Fibroblast of lung (primary cell): Measurements from ENCODE around the gene CRHR1. TPM values are rescaled to one million over a fixed set of nuclear protein-coding genes. Genes with fewer than 3 reads are reported as not detected.

Source experiments
- DNase-seq, 2 donors: peaks; one replicate each; pipeline versions ENCODE4 v3.0.0 to v3.0.0-alpha.2; 2010; ENCODE audit warnings: low read depth in 2 of 2
- H2AFZ ChIP-seq: 2 replicates; pipeline ENCODE4 v1.5.1; 2012; ENCODE audit warnings: low read length, control low read depth, inconsistent platforms
- H3K27ac ChIP-seq: 2 replicates; pipeline ENCODE4 v1.5.1; 2011; ENCODE audit warnings: low read length, control low read depth; ENCODE audit not compliant: insufficient read depth
- H3K27me3 ChIP-seq: 2 replicates; pipeline ENCODE4 v1.5.1; 2011; ENCODE audit warnings: mild to moderate bottlenecking, low read length; ENCODE audit not compliant: control insufficient read depth, insufficient read depth
- H3K36me3 ChIP-seq: 2 replicates; pipeline ENCODE4 v1.5.1; 2011; ENCODE audit warnings: low read length; ENCODE audit not compliant: control insufficient read depth, insufficient read depth
- H3K4me1 ChIP-seq: 2 replicates; pipeline ENCODE4 v1.5.1; 2011; ENCODE audit warnings: low read length; ENCODE audit not compliant: control insufficient read depth, insufficient read depth; ENCODE audit errors: extremely low read depth
- H3K4me2 ChIP-seq: 2 replicates; pipeline ENCODE4 v1.5.1; 2011; ENCODE audit warnings: low read length, control low read depth; ENCODE audit not compliant: insufficient read depth; ENCODE audit errors: extremely low read depth
- H3K4me3 ChIP-seq, 4 experiments: fragments of 200-600 bp in 1 of 4; sonication (generic) in 1 of 4; replicated peaks in 1 of 4; 2 replicates each; pipeline ENCODE4 v1.5.1; 2011 to 2016; ENCODE audit warnings: low read length in 4 of 4, low read depth in 3 of 4, mild to moderate bottlenecking in 3 of 4, control low read depth in 2 of 4, inconsistent platforms in 1 of 4, mixed read lengths in 1 of 4; ENCODE audit not compliant: insufficient read depth in 1 of 4; ENCODE audit errors: control extremely low read depth in 1 of 4
- H3K79me2 ChIP-seq: 2 replicates; pipeline ENCODE4 v1.5.1; 2012; ENCODE audit warnings: mild to moderate bottlenecking, low read length, inconsistent platforms; ENCODE audit not compliant: control insufficient read depth, insufficient read depth
- H3K9ac ChIP-seq: 2 replicates; pipeline ENCODE4 v1.5.1; 2011; ENCODE audit warnings: mild to moderate bottlenecking, low read length, control low read depth; ENCODE audit not compliant: insufficient read depth
- H3K9me3 ChIP-seq: 2 replicates; pipeline ENCODE4 v1.5.1; 2012; ENCODE audit warnings: low read depth, low read length; ENCODE audit not compliant: control insufficient read depth, insufficient read depth
- H4K20me1 ChIP-seq: 2 replicates; pipeline ENCODE4 v1.5.1; 2011; ENCODE audit warnings: low read length; ENCODE audit not compliant: control insufficient read depth, insufficient read depth; ENCODE audit errors: extremely low read depth
- CTCF ChIP-seq, 2 donors: IDR thresholded peaks in 1 of 2; conservative IDR thresholded peaks in 1 of 2; 1 replicate in 1 of 2; 2 replicates in 1 of 2; pipeline ENCODE4 v1.5.1; 2011 to 2012; ENCODE audit warnings: low read length in 2 of 2, control low read depth in 1 of 2, inconsistent platforms in 1 of 2, low read depth in 1 of 2, mild to moderate bottlenecking in 1 of 2
- EZH2 ChIP-seq: IDR thresholded peaks from 2 replicates; pipeline ENCODE4 v1.5.1; 2012; ENCODE audit warnings: low read length, control low read depth, mild to moderate bottlenecking; ENCODE audit errors: missing control alignments
- polyA plus RNA-seq, 2 donors: library from polyadenylated mRNA; depleted of rRNA in 1 of 2; stranded (reverse) in 1 of 2; unstranded in 1 of 2; fragments of >200 nt; gene quantifications; 2 replicates each; pipeline ENCODE4 v1.2.1, GENCODE V29; 2011 to 2012; ENCODE audit warnings: missing spikeins in 1 of 2
- total RNA-seq: library from RNA; depleted of rRNA; stranded (reverse); fragments of >200 nt; gene quantifications from 2 replicates; pipeline ENCODE4 v1.2.1, GENCODE V29; 2014

CRHR1 gene
- total and polyA plus RNA-seq, 2 donors (not counting 1 experiment from before 2014, with no cell fraction given): not detected

GRCh38 chr17:45851022-45851421, 66.9 kb downstream of the CRHR1 start:
- DNase-seq: no peak
- Histone ChIP-seq H4K20me1 (no peaks in the 10 kb centered on the region), H3K4me2 (no peak overlapping the region), H3K36me3 (no peaks in the 10 kb centered on the region), H3K79me2 (no peaks in the 10 kb centered on the region), H3K4me3 (no peak overlapping the region), H3K9ac (no peak overlapping the region), H3K27me3 (no peaks in the 10 kb centered on the region), H3K4me1 (no peaks in the 10 kb centered on the region), H2AFZ (no peak overlapping the region), H3K27ac (no peak overlapping the region), H3K9me3 (no peaks in the 10 kb centered on the region)
- TF ChIP-seq EZH2 (no peak), CTCF (conservative IDR thresholded peaks at IDR 0.05 in 1 of 2, IDR thresholded peaks at IDR 0.05 in 1 of 2; ENCODE audit: low read depth in 1 of 2, low read length in 2 of 2) (no peak)

- H3K9ac ChIP-seq: no peak overlapping the region
- DNase-seq: no peak
- H3K79me2 ChIP-seq: no peaks in the 10 kb centered on the region
- no peaks in the 10 kb centered on the region for H3K9me3 ChIP-seq
- no peak overlapping the region for H3K27ac ChIP-seq
- H3K27me3 ChIP-seq: no peaks in the 10 kb centered on the region
- H2AFZ ChIP-seq: no peak overlapping the region
- no peak overlapping the region for H3K4me3 ChIP-seq
- no peaks in the 10 kb centered on the region for H3K4me1 ChIP-seq
- H4K20me1 ChIP-seq: no peaks in the 10 kb centered on the region
- TF ChIP-seq EZH2 (no peak), CTCF (conservative IDR thresholded peaks at IDR 0.05 in 1 of 2, IDR thresholded peaks at IDR 0.05 in 1 of 2; ENCODE audit: low read depth in 1 of 2, low read length in 2 of 2) (no peak)
- H3K36me3 ChIP-seq: no peaks in the 10 kb centered on the region
- no peak overlapping the region for H3K4me2 ChIP-seq
Observed at GRCh38 chr17:45851464-45851863, 67.3 kb downstream of the CRHR1 start.

GRCh38 chr17:45851873-45852272, 67.8 kb downstream of the CRHR1 start:
- Histone ChIP-seq H3K79me2 (no peaks in the 10 kb centered on the region), H3K9me3 (no peaks in the 10 kb centered on the region), H3K4me1 (no peaks in the 10 kb centered on the region), H3K9ac (no peak overlapping the region), H3K4me3 (no peak overlapping the region), H3K27ac (no peak overlapping the region), H3K4me2 (no peak overlapping the region), H4K20me1 (no peaks in the 10 kb centered on the region), H3K36me3 (no peaks in the 10 kb centered on the region), H3K27me3 (no peaks in the 10 kb centered on the region), H2AFZ (no peak overlapping the region)
- DNase-seq: no peak
- TF ChIP-seq CTCF (conservative IDR thresholded peaks at IDR 0.05 in 1 of 2, IDR thresholded peaks at IDR 0.05 in 1 of 2; ENCODE audit: low read depth in 1 of 2, low read length in 2 of 2) (no peak), EZH2 (no peak)
